Fibroblast of gingiva (primary cell): ENCODE data around the gene CHN1.

Experiments
- DNase-seq: peaks from one replicate; pipeline ENCODE4 v3.0.0-alpha.2; 2011; ENCODE audit warnings: low read depth

The CHN1 gene

GRCh38 chr2:174827371-174828369, 177.5 kb downstream of the CHN1 start:
- no peak for DNase-seq

GRCh38 chr2:174826051-174826450, 179.1 kb downstream of the CHN1 start:
- no peak for DNase-seq

GRCh38 chr2:174824068-174824467, 181.1 kb downstream of the CHN1 start:
- DNase-seq: no peak

GRCh38 chr2:174821628-174822027, 183.6 kb downstream of the CHN1 start:
- no peak for DNase-seq

GRCh38 chr2:174820361-174820760, 184.8 kb downstream of the CHN1 start:
- DNase-seq: no peak

- DNase-seq: peak; percentile 42
Observed at GRCh38 chr2:174815526-174815925, 189.7 kb downstream of the CHN1 start.

GRCh38 chr2:174812037-174812436, 193.1 kb downstream of the CHN1 start:
- no peak for DNase-seq

- DNase-seq: no peak
Observed at GRCh38 chr2:174807931-174808330, 197.2 kb downstream of the CHN1 start.

- DNase-seq: no peak
Observed at GRCh38 chr2:174805803-174806202, 199.4 kb downstream of the CHN1 start.

GRCh38 chr2:174802459-174802858, 202.7 kb downstream of the CHN1 start:
- peak; percentile 60 for DNase-seq

- DNase-seq: no peak
Observed at GRCh38 chr2:174800436-174801205, 204.6 kb downstream of the CHN1 start.

- no peak for DNase-seq
Observed at GRCh38 chr2:174798801-174799200, 206.4 kb downstream of the CHN1 start.

GRCh38 chr2:174797781-174798276, 207.4 kb downstream of the CHN1 start:
- peak; percentile 94 for DNase-seq

GRCh38 chr2:174796319-174796771, 208.8 kb downstream of the CHN1 start:
- DNase-seq: no peak

- peak; percentile 40 for DNase-seq
Observed at GRCh38 chr2:174794851-174795374, 210.3 kb downstream of the CHN1 start.

- DNase-seq: no peak
Observed at GRCh38 chr2:174792309-174793025, 212.7 kb downstream of the CHN1 start.

- DNase-seq: no peak
Observed at GRCh38 chr2:174791746-174792280, 213.4 kb downstream of the CHN1 start.

- no peak for DNase-seq
Observed at GRCh38 chr2:174791020-174791419, 214.2 kb downstream of the CHN1 start.

GRCh38 chr2:174789001-174789400, 216.2 kb downstream of the CHN1 start:
- no peak for DNase-seq

GRCh38 chr2:174788291-174788929, 216.8 kb downstream of the CHN1 start:
- peak; percentile 78 for DNase-seq
